T-helper 2 cell treated with Interferon-gamma antibody and Interleukin-4, amounts not matched to agents 100 ng/mL and 5 ng/mL, for 36 hours (primary cell): ENCODE measurements around the gene SLC35F2. TPM values are rescaled to one million over a fixed set of nuclear protein-coding genes. Genes with fewer than 3 reads are reported as not detected.
"Not testable (repeated sequence)": the region's sequence is repeated elsewhere in the genome, so short reads cannot be mapped to it uniquely, and the experiment has no call there.

Source experiments
- intact Hi-C: fragments of 100-400 bp; cut with micrococcal nuclease; formaldehyde crosslinking; loops from one replicate; pipeline ENCODE4 v1.15.1; 2023
- total RNA-seq: library from RNA; stranded (reverse); gene quantifications from 2 replicates; pipeline ENCODE4 v1.2.3, GENCODE V29; 2022

SLC35F2 gene
- total RNA-seq, 1 donor from 2014 or later = 9.9 TPM

- intact Hi-C loops = no loop called here
Measured at GRCh38 chr11:107844041-107844440, 14.5 kb downstream of the SLC35F2 start.

GRCh38 chr11:107842412-107843100, 16.0 kb downstream of the SLC35F2 start:
- intact Hi-C loops = no loop called here

GRCh38 chr11:107840129-107840484, 18.5 kb downstream of the SLC35F2 start:
- intact Hi-C loops = loop anchor here (2.0 kb wide), 1 partner anchor 19 kb away; the partner anchor contains the start of gene SLC35F2

- intact Hi-C loops = no loop called here
Measured at GRCh38 chr11:107836851-107837250, 21.7 kb downstream of the SLC35F2 start.

- intact Hi-C loops = no loop called here
Measured at GRCh38 chr11:107834995-107835394, 23.6 kb downstream of the SLC35F2 start.

- intact Hi-C loops = not testable (repeated sequence)
Measured at GRCh38 chr11:107833926-107834325, 24.7 kb downstream of the SLC35F2 start.

GRCh38 chr11:107830915-107831540, 27.6 kb downstream of the SLC35F2 start:
- intact Hi-C loops = no loop called here

- intact Hi-C loops = no loop called here
Measured at GRCh38 chr11:107827041-107827440, 31.5 kb downstream of the SLC35F2 start.

- intact Hi-C loops = no loop called here
Measured at GRCh38 chr11:107825875-107826274, 32.7 kb downstream of the SLC35F2 start.

- intact Hi-C loops = no loop called here
Measured at GRCh38 chr11:107824668-107825369, 33.8 kb downstream of the SLC35F2 start.

GRCh38 chr11:107821199-107821927, 37.2 kb downstream of the SLC35F2 start:
- intact Hi-C loops = no loop called here

GRCh38 chr11:107819361-107820014, 39.1 kb downstream of the SLC35F2 start:
- intact Hi-C loops = no loop called here

- intact Hi-C loops = no loop called here
Measured at GRCh38 chr11:107818491-107818890, 40.1 kb downstream of the SLC35F2 start.

GRCh38 chr11:107816028-107816427, 42.6 kb downstream of the SLC35F2 start:
- intact Hi-C loops = no loop called here

GRCh38 chr11:107810875-107811274, 47.7 kb downstream of the SLC35F2 start:
- intact Hi-C loops = no loop called here

- intact Hi-C loops = no loop called here
Measured at GRCh38 chr11:107808521-107808920, 50.1 kb downstream of the SLC35F2 start.

GRCh38 chr11:107804971-107805370, 53.6 kb downstream of the SLC35F2 start:
- intact Hi-C loops = no loop called here

GRCh38 chr11:107804211-107804610, 54.4 kb downstream of the SLC35F2 start:
- intact Hi-C loops = no loop called here

- intact Hi-C loops = no loop called here
Measured at GRCh38 chr11:107801641-107802040, 56.9 kb downstream of the SLC35F2 start.

GRCh38 chr11:107799218-107799859, 59.2 kb downstream of the SLC35F2 start:
- intact Hi-C loops = loop anchor here (5.0 kb wide), 1 partner anchor 58 kb away; the partner anchor contains the start of gene SLC35F2

GRCh38 chr11:107792049-107792443, 66.5 kb downstream of the SLC35F2 start:
- intact Hi-C loops = no loop called here
